Lower leg skin (tissue), 3 donors: ENCODE data around the gene CACFD1.

ENCODE experiments used
- CTCF ChIP-seq, 3 donors: fragments of 450-650 bp; IDR thresholded peaks; one replicate each; pipeline ENCODE4 v1.5.1; 2016; ENCODE audit warnings: antibody characterized with exemption in 3 of 3, mild to moderate bottlenecking in 3 of 3, moderate library complexity in 2 of 3
- POLR2A ChIP-seq, 2 donors: fragments of 450-650 bp; IDR thresholded peaks; one replicate each; pipeline ENCODE4 v1.6.1; 2016 to 2017; ENCODE audit warnings: antibody characterized with exemption in 2 of 2, mild to moderate bottlenecking in 1 of 2, moderate library complexity in 1 of 2

- TF ChIP-seq CTCF (IDR thresholded peaks at IDR 0.05) = no peak
- no peak for TF ChIP-seq POLR2A (IDR thresholded peaks at IDR 0.05)
These were observed 46.9 kb downstream of the CACFD1 start for GRCh38 chr9:133506653-133507038.
